Astrocyte of the spinal cord (primary cell): ENCODE data around the gene GDNF.

Experiments
- DNase-seq: peaks from one replicate; pipeline ENCODE4 v3.0.0; 2011; ENCODE audit warnings: low read depth, low spot score
- H3K4me3 ChIP-seq: 2 replicates; pipeline ENCODE4 v1.5.1; 2011; ENCODE audit warnings: low read depth, mild to moderate bottlenecking, low read length, moderate library complexity
- CTCF ChIP-seq: IDR thresholded peaks from 2 replicates; pipeline ENCODE4 v1.5.1; 2012; ENCODE audit warnings: low read depth, mild to moderate bottlenecking, low read length, inconsistent platforms
- in situ Hi-C: cut with HindIII; loops from 2 replicates; pipeline ENCODE4 v1.10.0; 2017; ENCODE audit warnings: low sequenced_read_pairs

The GDNF gene

GRCh38 chr5:37769840-37770239, 70.0 kb downstream of the GDNF start:
- no peak for TF ChIP-seq CTCF
- no peak for DNase-seq
- in situ Hi-C loops: no loop called here
- H3K4me3 ChIP-seq: no peak overlapping the region

- no peak for DNase-seq
- in situ Hi-C loops: no loop called here
- TF ChIP-seq CTCF: no peak
Measured at GRCh38 chr5:37769108-37769507, 70.7 kb downstream of the GDNF start.

GRCh38 chr5:37768371-37768770, 71.5 kb downstream of the GDNF start:
- in situ Hi-C loops: no loop called here
- DNase-seq: no peak
- no peak for TF ChIP-seq CTCF
- no peak overlapping the region for H3K4me3 ChIP-seq

More at GRCh38 chr5:37769108-37769507, 70.7 kb downstream of the GDNF start:
- no peak overlapping the region for H3K4me3 ChIP-seq

GRCh38 chr5:37767961-37768360, 71.9 kb downstream of the GDNF start:
- in situ Hi-C loops: no loop called here
- no peak overlapping the region for H3K4me3 ChIP-seq
- DNase-seq: no peak
- no peak for TF ChIP-seq CTCF

GRCh38 chr5:37767251-37767650, 72.6 kb downstream of the GDNF start:
- TF ChIP-seq CTCF: no peak
- in situ Hi-C loops: no loop called here
- no peak overlapping the region for H3K4me3 ChIP-seq
- DNase-seq: no peak
